WTC11 (cell line): ENCODE data around the gene HNRNPM. TPM values are rescaled to one million over a fixed set of nuclear protein-coding genes. Genes with fewer than 3 reads are reported as not detected.

Experiments
- ATAC-seq: fragments of 200-7000 bp; cut with Tn5 transposase; 2 replicates; pipeline ENCODE4 v1.10.0; 2021; ENCODE audit warnings: mild to moderate bottlenecking, moderate library complexity
- CTCF ChIA-PET: fragments of 300-600 bp; sonication (Branson Sonifier 250); formaldehyde crosslinking; loops from one replicate; lab custom pipeline; 2021; ENCODE audit warnings: antibody characterized with exemption; lab: Charles Lee
- POLR2A ChIA-PET: fragments of 350-600 bp; sonication (Branson Sonifier 250); formaldehyde crosslinking; loops from one replicate; lab custom pipeline; 2021; ENCODE audit warnings: antibody characterized with exemption; lab: Charles Lee
- DNase-seq: peaks from one replicate; pipeline ENCODE4 v3.0.0; 2021; ENCODE audit warnings: low spot score
- H3K27ac Mint-ChIP-seq: 2 replicates; pipeline ENCODE4 v1.8.0; 2021; ENCODE audit warnings: mixed read lengths
- H3K27me3 Mint-ChIP-seq: 2 replicates; pipeline ENCODE4 v1.8.0; 2021; ENCODE audit warnings: low read depth, mild to moderate bottlenecking, moderate library complexity, mixed read lengths
- H3K36me3 Mint-ChIP-seq: 2 replicates; pipeline ENCODE4 v1.8.0; 2021; ENCODE audit warnings: mixed read lengths
- H3K4me1 Mint-ChIP-seq: 2 replicates; pipeline ENCODE4 v1.8.0; 2022; ENCODE audit warnings: mixed read lengths
- H3K4me3 Mint-ChIP-seq: 2 replicates; pipeline ENCODE4 v1.8.0; 2021; ENCODE audit warnings: mild to moderate bottlenecking, moderate library complexity, mixed read lengths
- H3K9me3 Mint-ChIP-seq: 2 replicates; pipeline ENCODE4 v1.8.0; 2021; ENCODE audit warnings: mixed read lengths
- ATF1 ChIP-seq: sonication (generic); formaldehyde crosslinking; IDR thresholded peaks from 2 replicates; pipeline ENCODE4 v1.8.1; 2023; ENCODE audit warnings: mild to moderate bottlenecking, moderate library complexity, missing genetic modification reagents
- CREM ChIP-seq: sonication (generic); formaldehyde crosslinking; IDR thresholded peaks from 2 replicates; pipeline ENCODE4 v1.8.1; 2022; ENCODE audit warnings: mild to moderate bottlenecking, missing genetic modification reagents, moderate library complexity
- ETV6 ChIP-seq: sonication (generic); formaldehyde crosslinking; IDR thresholded peaks from 2 replicates; pipeline ENCODE4 v1.8.1; 2022; ENCODE audit warnings: mild to moderate bottlenecking, missing genetic modification reagents
- FOXP4 ChIP-seq: sonication (generic); formaldehyde crosslinking; IDR thresholded peaks from 2 replicates; pipeline ENCODE4 v1.8.0; 2022; ENCODE audit warnings: mild to moderate bottlenecking, missing genetic modification reagents
- IRF2 ChIP-seq: sonication (generic); formaldehyde crosslinking; IDR thresholded peaks from 2 replicates; pipeline ENCODE4 v1.8.0; 2022; ENCODE audit warnings: low read depth, missing genetic modification reagents, borderline replicate concordance
- JAZF1 ChIP-seq: fragments of 250-450 bp; sonication (Bioruptor Pico); IDR thresholded peaks from 2 replicates; pipeline ENCODE4 v1.9.0; 2021; ENCODE audit warnings: moderate library complexity, mild to moderate bottlenecking, inconsistent platforms
- JUN ChIP-seq: sonication (generic); formaldehyde crosslinking; IDR thresholded peaks from 2 replicates; pipeline ENCODE4 v1.8.0; 2023; ENCODE audit warnings: mild to moderate bottlenecking, missing genetic modification reagents
- NFATC4 ChIP-seq: fragments of 250-450 bp; sonication (Bioruptor Pico); IDR thresholded peaks from 2 replicates; pipeline ENCODE4 v1.9.0; 2021; ENCODE audit warnings: mild to moderate bottlenecking
- NFE2L1 ChIP-seq: sonication (generic); formaldehyde crosslinking; IDR thresholded peaks from 2 replicates; pipeline ENCODE4 v1.8.1; 2023; ENCODE audit warnings: missing genetic modification reagents
- SMAD4 ChIP-seq: sonication (generic); formaldehyde crosslinking; IDR thresholded peaks from 2 replicates; pipeline ENCODE4 v1.8.0; 2022; ENCODE audit warnings: mild to moderate bottlenecking, missing genetic modification reagents
- SP1 ChIP-seq: sonication (generic); formaldehyde crosslinking; conservative IDR thresholded peaks from 2 replicates; pipeline ENCODE4 v1.8.1; 2022; ENCODE audit warnings: missing genetic modification reagents
- TEAD1 ChIP-seq: sonication (generic); formaldehyde crosslinking; IDR thresholded peaks from 2 replicates; pipeline ENCODE4 v1.8.0; 2022; ENCODE audit warnings: mild to moderate bottlenecking, missing genetic modification reagents
- TEAD4 ChIP-seq: sonication (generic); formaldehyde crosslinking; IDR thresholded peaks from 2 replicates; pipeline ENCODE4 v1.8.0; 2022; ENCODE audit warnings: mild to moderate bottlenecking, missing genetic modification reagents
- TP53 ChIP-seq: sonication (generic); formaldehyde crosslinking; IDR thresholded peaks from 2 replicates; pipeline ENCODE4 v1.8.1; 2023; ENCODE audit warnings: mild to moderate bottlenecking, missing genetic modification reagents
- USF1 ChIP-seq: sonication (generic); formaldehyde crosslinking; IDR thresholded peaks from 2 replicates; pipeline ENCODE4 v1.8.0; 2022; ENCODE audit warnings: mild to moderate bottlenecking, missing genetic modification reagents
- USF2 ChIP-seq: sonication (generic); formaldehyde crosslinking; IDR thresholded peaks from 2 replicates; pipeline ENCODE4 v1.8.1; 2023; ENCODE audit warnings: mild to moderate bottlenecking, missing genetic modification reagents, moderate library complexity
- ZNF121 ChIP-seq: sonication (generic); formaldehyde crosslinking; IDR thresholded peaks from 2 replicates; pipeline ENCODE4 v1.8.0; 2023; ENCODE audit warnings: missing genetic modification reagents
- ZNF138 ChIP-seq: sonication (generic); formaldehyde crosslinking; conservative IDR thresholded peaks from 2 replicates; pipeline ENCODE4 v1.8.1; 2022; ENCODE audit warnings: mild to moderate bottlenecking, moderate library complexity, missing genetic modification reagents
- ZNF232 ChIP-seq: sonication (generic); formaldehyde crosslinking; IDR thresholded peaks from 2 replicates; pipeline ENCODE4 v1.8.0; 2022; ENCODE audit warnings: mild to moderate bottlenecking, missing genetic modification reagents
- ZNF263 ChIP-seq: sonication (generic); formaldehyde crosslinking; IDR thresholded peaks from 2 replicates; pipeline ENCODE4 v1.8.1; 2022; ENCODE audit warnings: low read depth, mild to moderate bottlenecking, moderate library complexity, missing genetic modification reagents
- ZNF317 ChIP-seq: sonication (generic); formaldehyde crosslinking; IDR thresholded peaks from 2 replicates; pipeline ENCODE4 v1.8.1; 2023; ENCODE audit warnings: low read depth, mild to moderate bottlenecking, moderate library complexity, missing genetic modification reagents, borderline replicate concordance
- ZNF512 ChIP-seq: sonication (generic); formaldehyde crosslinking; IDR thresholded peaks from 2 replicates; pipeline ENCODE4 v1.8.1; 2022; ENCODE audit warnings: missing genetic modification reagents, borderline replicate concordance
- ZNF532 ChIP-seq: fragments of 250-450 bp; sonication (Bioruptor Pico); IDR thresholded peaks from 2 replicates; pipeline ENCODE4 v1.9.0; 2021; ENCODE audit warnings: mild to moderate bottlenecking, borderline replicate concordance
- total RNA-seq: library from RNA; stranded (reverse); gene quantifications from 3 replicates; pipeline ENCODE4 v1.2.3, GENCODE V29; 2021
- TF ChIP-seq, protein P1 (sequence below): sonication (generic); formaldehyde crosslinking; IDR thresholded peaks from 2 replicates; pipeline ENCODE4 v1.8.1; 2023; ENCODE audit warnings: mild to moderate bottlenecking, missing genetic modification reagents
- TF ChIP-seq, protein P2 (sequence below): sonication (generic); formaldehyde crosslinking; IDR thresholded peaks from 2 replicates; pipeline ENCODE4 v1.8.0; 2022; ENCODE audit warnings: mild to moderate bottlenecking, missing genetic modification reagents
- TF ChIP-seq, protein P3 (sequence below): sonication (generic); formaldehyde crosslinking; IDR thresholded peaks from 2 replicates; pipeline ENCODE4 v1.8.1; 2023; ENCODE audit warnings: mild to moderate bottlenecking, missing genetic modification reagents, moderate library complexity

The HNRNPM gene
- total RNA-seq, 1 experiment from 2014 or later = 416 TPM

- H3K27ac Mint-ChIP-seq = no peak overlapping the region
- H3K4me1 Mint-ChIP-seq = peaks cover 19% of the 10 kb centered on the region
- peaks cover 3% of the 10 kb centered on the region; the same call in 1 of the 2 replicates for H3K36me3 Mint-ChIP-seq
- no peak overlapping the region for H3K4me3 Mint-ChIP-seq
- H3K27me3 Mint-ChIP-seq = peaks cover 6% of the 10 kb centered on the region
- CTCF ChIA-PET = interaction anchor here (0.6 to 4.0 kb wide), 11 partner anchors 12 to 500 kb away, joined by 3 to 88 read pairs (median 3); partner anchors contain the start of genes MYO1F, RAB11B and ZNF414
- ATAC-seq (peak; percentile 48), DNase-seq (peak; percentile 95)
- H3K9me3 Mint-ChIP-seq = no peaks in the 10 kb centered on the region
- POLR2A ChIA-PET = interaction anchor here (0.8 to 3.1 kb wide), 3 partner anchors 13 to 136 kb away, joined by 4 to 28 read pairs (median 5); partner anchors contain the start of genes HNRNPM, RAB11B and ZNF414
- TF ChIP-seq ZNF138 (CRISPR knock-in tag) (no peak), ZNF121 (CRISPR knock-in tag) (no peak), SMAD4 (CRISPR knock-in tag) (no peak), TEAD1 (CRISPR knock-in tag) (0 out of 2 replicates have a peak, but pooled peaks have one; percentile 19), NFATC4 (CRISPR knock-in tag) (no peak), CREM (CRISPR knock-in tag) (no peak), USF1 (CRISPR knock-in tag) (peak; percentile 8; the same call in 1 of the 2 replicates), NFE2L1 (CRISPR knock-in tag) (peak; percentile 73; the same call in 1 of the 2 replicates), ZNF232 (peak; percentile 81; the same call in 1 of the 2 replicates), USF2 (CRISPR knock-in tag) (no peak), ZNF512 (CRISPR knock-in tag) (no peak), SP1 (CRISPR knock-in tag) (peak; percentile 33; the same call in 1 of the 2 replicates), TP53 (peak; percentile 37; the same call in 1 of the 2 replicates), ETV6 (CRISPR knock-in tag) (no peak), FOXP4 (CRISPR knock-in tag) (no peak), ATF1 (CRISPR knock-in tag) (no peak), JUN (CRISPR knock-in tag) (no peak), TEAD4 (CRISPR knock-in tag) (no peak), ZNF532 (CRISPR knock-in tag) (no peak), ZNF317 (no peak), IRF2 (no peak), JAZF1 (no peak), ZNF263 (CRISPR knock-in tag) (no peak)
- TF ChIP-seq, protein P1, sequence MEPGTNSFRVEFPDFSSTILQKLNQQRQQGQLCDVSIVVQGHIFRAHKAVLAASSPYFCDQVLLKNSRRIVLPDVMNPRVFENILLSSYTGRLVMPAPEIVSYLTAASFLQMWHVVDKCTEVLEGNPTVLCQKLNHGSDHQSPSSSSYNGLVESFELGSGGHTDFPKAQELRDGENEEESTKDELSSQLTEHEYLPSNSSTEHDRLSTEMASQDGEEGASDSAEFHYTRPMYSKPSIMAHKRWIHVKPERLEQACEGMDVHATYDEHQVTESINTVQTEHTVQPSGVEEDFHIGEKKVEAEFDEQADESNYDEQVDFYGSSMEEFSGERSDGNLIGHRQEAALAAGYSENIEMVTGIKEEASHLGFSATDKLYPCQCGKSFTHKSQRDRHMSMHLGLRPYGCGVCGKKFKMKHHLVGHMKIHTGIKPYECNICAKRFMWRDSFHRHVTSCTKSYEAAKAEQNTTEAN = no peak
- TF ChIP-seq, protein P2, sequence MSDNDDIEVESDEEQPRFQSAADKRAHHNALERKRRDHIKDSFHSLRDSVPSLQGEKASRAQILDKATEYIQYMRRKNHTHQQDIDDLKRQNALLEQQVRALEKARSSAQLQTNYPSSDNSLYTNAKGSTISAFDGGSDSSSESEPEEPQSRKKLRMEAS (CRISPR knock-in tag) = peak; percentile 58; the same call in 1 of the 2 replicates
- TF ChIP-seq, protein P3, sequence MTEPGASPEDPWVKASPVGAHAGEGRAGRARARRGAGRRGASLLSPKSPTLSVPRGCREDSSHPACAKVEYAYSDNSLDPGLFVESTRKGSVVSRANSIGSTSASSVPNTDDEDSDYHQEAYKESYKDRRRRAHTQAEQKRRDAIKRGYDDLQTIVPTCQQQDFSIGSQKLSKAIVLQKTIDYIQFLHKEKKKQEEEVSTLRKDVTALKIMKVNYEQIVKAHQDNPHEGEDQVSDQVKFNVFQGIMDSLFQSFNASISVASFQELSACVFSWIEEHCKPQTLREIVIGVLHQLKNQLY = no peak
Measured at GRCh38 chr19:8526345-8527091, 81.7 kb downstream of the HNRNPM start.
